ENCODE measurements around the gene OR4F3.
"Not testable (repeated sequence)": the region's sequence is repeated elsewhere in the genome, so short reads cannot be mapped to it uniquely, and the experiment has no call there.

The OR4F3 gene

GRCh38 chr5:181366968-181367367 lies at the start of gene OR4F3:
OR4F3 (plus strand) TSS chr5:181367268.
- not testable (repeated sequence) for DNase-seq
